ENCODE results near the gene ACOXL. TPM values are rescaled to one million over a fixed set of nuclear protein-coding genes. Genes with fewer than 3 reads are reported as not detected.
A peak's percentile ranks its signal among the peaks of the same experiment; 100 is the strongest.

Gene ACOXL
- total and polyA plus RNA-seq, 4 donors: 4.4 to 32.8 (median 12.2) TPM

DNA sequence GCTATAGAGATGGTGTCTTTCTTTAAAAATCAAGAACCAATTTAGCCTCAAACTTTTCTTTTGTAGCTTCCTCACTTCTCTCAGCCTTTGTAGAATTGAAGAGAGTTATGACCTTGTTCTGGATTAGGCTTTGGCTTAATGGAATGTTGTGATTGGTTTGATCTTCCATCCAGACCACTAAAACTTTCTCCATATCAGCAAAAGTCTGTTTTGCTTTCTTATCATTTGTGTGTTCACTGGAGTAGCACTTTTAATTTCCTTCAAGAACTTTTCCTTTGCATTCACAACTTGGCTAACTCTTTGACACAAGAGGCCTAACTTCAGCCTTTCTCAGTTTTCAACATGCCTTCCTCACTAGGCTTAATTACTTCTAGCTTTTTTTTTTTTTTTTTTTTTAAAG is 193.1 kb downstream of the ACOXL start:
- ATAC-seq (ENCODE audit: insufficient read depth, low FRiP score): no peak

DNA sequence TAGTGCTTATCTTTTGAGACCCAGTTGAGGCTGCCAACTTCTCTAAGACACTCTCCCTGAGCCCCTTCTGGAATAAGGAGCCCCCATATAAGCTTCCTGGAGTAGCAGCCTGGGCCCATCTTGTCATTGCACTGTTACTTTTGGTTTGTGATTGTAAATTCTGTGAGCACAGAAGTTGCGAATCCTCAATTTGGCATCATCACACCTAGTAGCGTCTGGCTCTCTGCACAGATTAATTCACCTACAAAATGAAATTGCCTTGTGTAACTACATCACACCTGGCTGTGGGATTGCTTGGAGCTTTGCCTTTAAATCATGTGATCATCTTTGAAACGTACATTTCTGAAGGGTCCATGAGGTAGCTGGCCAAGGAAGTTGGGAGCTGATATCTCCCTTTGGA is 195.2 kb downstream of the ACOXL start:
- TF ChIP-seq, protein P1, sequence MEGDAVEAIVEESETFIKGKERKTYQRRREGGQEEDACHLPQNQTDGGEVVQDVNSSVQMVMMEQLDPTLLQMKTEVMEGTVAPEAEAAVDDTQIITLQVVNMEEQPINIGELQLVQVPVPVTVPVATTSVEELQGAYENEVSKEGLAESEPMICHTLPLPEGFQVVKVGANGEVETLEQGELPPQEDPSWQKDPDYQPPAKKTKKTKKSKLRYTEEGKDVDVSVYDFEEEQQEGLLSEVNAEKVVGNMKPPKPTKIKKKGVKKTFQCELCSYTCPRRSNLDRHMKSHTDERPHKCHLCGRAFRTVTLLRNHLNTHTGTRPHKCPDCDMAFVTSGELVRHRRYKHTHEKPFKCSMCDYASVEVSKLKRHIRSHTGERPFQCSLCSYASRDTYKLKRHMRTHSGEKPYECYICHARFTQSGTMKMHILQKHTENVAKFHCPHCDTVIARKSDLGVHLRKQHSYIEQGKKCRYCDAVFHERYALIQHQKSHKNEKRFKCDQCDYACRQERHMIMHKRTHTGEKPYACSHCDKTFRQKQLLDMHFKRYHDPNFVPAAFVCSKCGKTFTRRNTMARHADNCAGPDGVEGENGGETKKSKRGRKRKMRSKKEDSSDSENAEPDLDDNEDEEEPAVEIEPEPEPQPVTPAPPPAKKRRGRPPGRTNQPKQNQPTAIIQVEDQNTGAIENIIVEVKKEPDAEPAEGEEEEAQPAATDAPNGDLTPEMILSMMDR (IDR thresholded peaks at IDR 0.05; ENCODE audit: control extremely low read depth, extremely low read depth): no peak
- Histone ChIP-seq H3K9ac (ENCODE audit: insufficient read depth in 1 of 2, low read length in 2 of 2) (no peak overlapping the region), H3K36me3 (ENCODE audit: control insufficient read depth in 4 of 4, insufficient read depth in 4 of 4, low read length in 4 of 4) (no peaks in the 10 kb centered on the region), H3K4me1 (ENCODE audit: control insufficient read depth in 5 of 5, insufficient read depth in 5 of 5, low read length in 5 of 5) (peaks cover 0 to 4% (median 0%) of the 10 kb centered on the region in 5 donors), H3K4me3 (no peak overlapping the region), H3K9me3 (ENCODE audit: control insufficient read depth in 4 of 4, insufficient read depth in 3 of 4, low read length in 3 of 4) (peaks cover 0 to 8% (median 3%) of the 10 kb centered on the region in 4 donors), H3K27me3 (ENCODE audit: control insufficient read depth in 3 of 3, insufficient read depth in 3 of 3, low read length in 2 of 3) (no peaks in the 10 kb centered on the region), H3K27ac (ENCODE audit: low read depth in 1 of 2, low read length in 1 of 2) (no peak overlapping the region)
- 93 to 94% methylated on average over 3 of the region's 3 CpGs for WGBS, 2 donors
- DNase-seq: no peak
- no peak for ATAC-seq (ENCODE audit: insufficient read depth, low FRiP score)

More for the DNA sequence above, 193.1 kb downstream of the ACOXL start:
- H3K27ac ChIP-seq (ENCODE audit: low read depth in 1 of 2, low read length in 1 of 2): no peak overlapping the region
- H3K4me1 ChIP-seq (ENCODE audit: control insufficient read depth in 5 of 5, insufficient read depth in 5 of 5, low read length in 5 of 5): no peaks in the 10 kb centered on the region
- no peak overlapping the region for H3K4me3 ChIP-seq
- TF ChIP-seq, protein P1 (IDR thresholded peaks at IDR 0.05; ENCODE audit: control extremely low read depth, extremely low read depth): no peak
- DNase-seq: peak in 1 of 3 donors; percentile 39
- H3K9me3 ChIP-seq (ENCODE audit: control insufficient read depth in 4 of 4, insufficient read depth in 3 of 4, low read length in 3 of 4): peaks cover 0 to 8% (median 3%) of the 10 kb centered on the region in 4 donors
- H3K36me3 ChIP-seq (ENCODE audit: control insufficient read depth in 4 of 4, insufficient read depth in 4 of 4, low read length in 4 of 4): no peaks in the 10 kb centered on the region
- no peaks in the 10 kb centered on the region for H3K27me3 ChIP-seq (ENCODE audit: control insufficient read depth in 3 of 3, insufficient read depth in 3 of 3, low read length in 2 of 3)
- no peak overlapping the region for H3K9ac ChIP-seq (ENCODE audit: insufficient read depth in 1 of 2, low read length in 2 of 2)

DNA sequence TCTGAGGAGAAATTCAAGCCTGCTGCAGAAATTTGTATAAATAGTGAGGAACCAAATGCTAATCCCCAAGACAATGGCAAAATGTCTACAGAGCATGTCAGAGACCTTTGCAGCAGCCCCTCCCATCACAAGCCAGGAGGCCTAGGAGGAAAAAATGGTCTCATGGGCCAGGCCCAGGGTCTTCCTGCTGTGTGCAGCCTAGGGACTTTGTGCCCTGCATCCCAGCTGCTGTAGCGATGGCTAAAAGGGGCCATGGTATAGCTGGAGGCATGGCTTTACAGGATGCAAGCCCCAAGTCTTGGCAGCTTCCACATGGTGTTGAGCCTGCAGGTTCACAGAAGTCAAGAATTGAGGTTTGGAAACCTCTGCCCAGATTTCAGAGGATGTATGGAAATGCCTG is 197.2 kb downstream of the ACOXL start:
- Histone ChIP-seq H3K36me3 (ENCODE audit: control insufficient read depth in 4 of 4, insufficient read depth in 4 of 4, low read length in 4 of 4) (no peaks in the 10 kb centered on the region), H3K9me3 (ENCODE audit: control insufficient read depth in 4 of 4, insufficient read depth in 3 of 4, low read length in 3 of 4) (peaks cover 0 to 8% (median 3%) of the 10 kb centered on the region in 4 donors), H3K4me1 (ENCODE audit: control insufficient read depth in 5 of 5, insufficient read depth in 5 of 5, low read length in 5 of 5) (peaks cover 0 to 4% (median 0%) of the 10 kb centered on the region in 5 donors), H3K27ac (ENCODE audit: low read depth in 1 of 2, low read length in 1 of 2) (no peak overlapping the region), H3K27me3 (ENCODE audit: control insufficient read depth in 3 of 3, insufficient read depth in 3 of 3, low read length in 2 of 3) (no peaks in the 10 kb centered on the region), H3K4me3 (no peak overlapping the region), H3K9ac (ENCODE audit: insufficient read depth in 1 of 2, low read length in 2 of 2) (no peak overlapping the region)
- ATAC-seq (ENCODE audit: insufficient read depth, low FRiP score): no peak
- TF ChIP-seq, protein P1 (IDR thresholded peaks at IDR 0.05; ENCODE audit: control extremely low read depth, extremely low read depth): no peak
- 99 to 100% methylated on average over 1 of the region's 1 CpG for WGBS, 2 donors
- DNase-seq: no peak

DNA sequence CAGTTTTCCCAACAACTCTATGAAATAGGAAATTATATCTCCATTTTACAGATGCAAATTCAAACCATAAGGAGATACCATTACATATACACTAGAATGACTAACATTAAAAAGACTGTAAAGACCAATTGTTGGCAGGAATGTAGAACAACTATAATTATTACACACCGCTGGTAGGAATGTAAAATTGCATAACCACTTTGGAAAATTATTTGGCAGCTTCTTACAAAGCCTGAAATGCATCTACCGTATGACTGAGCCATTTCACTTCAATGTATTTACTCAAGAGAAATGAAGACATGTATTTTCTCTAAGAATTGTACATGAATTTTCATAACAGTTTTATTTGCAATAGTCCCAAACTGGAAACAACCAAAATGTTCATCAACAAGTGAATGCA is 199.3 kb downstream of the ACOXL start:
- Histone ChIP-seq H3K4me3 (no peak overlapping the region), H3K9me3 (ENCODE audit: control insufficient read depth in 4 of 4, insufficient read depth in 3 of 4, low read length in 3 of 4) (peaks cover 0 to 8% (median 3%) of the 10 kb centered on the region in 4 donors), H3K9ac (ENCODE audit: insufficient read depth in 1 of 2, low read length in 2 of 2) (no peak overlapping the region), H3K36me3 (ENCODE audit: control insufficient read depth in 4 of 4, insufficient read depth in 4 of 4, low read length in 4 of 4) (no peaks in the 10 kb centered on the region), H3K27me3 (ENCODE audit: control insufficient read depth in 3 of 3, insufficient read depth in 3 of 3, low read length in 2 of 3) (no peaks in the 10 kb centered on the region), H3K4me1 (ENCODE audit: control insufficient read depth in 5 of 5, insufficient read depth in 5 of 5, low read length in 5 of 5) (peaks cover 0 to 4% (median 0%) of the 10 kb centered on the region in 5 donors), H3K27ac (ENCODE audit: low read depth in 1 of 2, low read length in 1 of 2) (no peak overlapping the region)
- DNase-seq (peak in 2 of 3 donors; percentile 64 to 79), ATAC-seq (ENCODE audit: insufficient read depth, low FRiP score) (peak; percentile 69)
- 55 to 78% methylated on average over 2 of the region's 2 CpGs for WGBS, 2 donors
- TF ChIP-seq, protein P1 (IDR thresholded peaks at IDR 0.05; ENCODE audit: control extremely low read depth, extremely low read depth): no peak

Data from lung (tissue), 12 donors.